GM18868 (cell line): Measurements from ENCODE around the gene BABAM2.
"Not testable (repeated sequence)": the region's sequence is repeated elsewhere in the genome, so short reads cannot be mapped to it uniquely, and the experiment has no call there.

Experiments used
- ATAC-seq: cut with Tn5 transposase; IDR thresholded peaks from one replicate; pipeline ENCODE4 v1.9.1; 2021; ENCODE audit warnings: mild to moderate bottlenecking, moderate library complexity; ENCODE audit not compliant: unreplicated experiment

The BABAM2 gene

GRCh38 chr2:28320009-28320365, 429.5 kb downstream of the BABAM2 start:
- no peak for ATAC-seq

GRCh38 chr2:28320371-28320770, 429.8 kb downstream of the BABAM2 start:
- no peak for ATAC-seq

- no peak for ATAC-seq
Observed at GRCh38 chr2:28321426-28321825, 430.9 kb downstream of the BABAM2 start.

GRCh38 chr2:28322051-28322450, 431.5 kb downstream of the BABAM2 start:
- no peak for ATAC-seq

- ATAC-seq = no peak
Observed at GRCh38 chr2:28322456-28322855, 431.9 kb downstream of the BABAM2 start.

- ATAC-seq = no peak
Observed at GRCh38 chr2:28322981-28323396, 432.5 kb downstream of the BABAM2 start.

- ATAC-seq = no peak
Observed at GRCh38 chr2:28325173-28325566, 434.6 kb downstream of the BABAM2 start.

- ATAC-seq = peak; percentile 86
Observed at GRCh38 chr2:28325567-28326468, 435.3 kb downstream of the BABAM2 start.

- ATAC-seq = no peak
Observed at GRCh38 chr2:28326469-28326805, 435.9 kb downstream of the BABAM2 start.

- no peak for ATAC-seq
Observed at GRCh38 chr2:28326881-28327505, 436.5 kb downstream of the BABAM2 start.

- ATAC-seq = no peak
Observed at GRCh38 chr2:28327581-28327955, 437.0 kb downstream of the BABAM2 start.

GRCh38 chr2:28327956-28328922, 437.7 kb downstream of the BABAM2 start:
- ATAC-seq = no peak

GRCh38 chr2:28329184-28329583, 438.7 kb downstream of the BABAM2 start:
- no peak for ATAC-seq

GRCh38 chr2:28330722-28331121, 440.2 kb downstream of the BABAM2 start:
- not testable (repeated sequence) for ATAC-seq

GRCh38 chr2:28331797-28332196, 441.3 kb downstream of the BABAM2 start:
- ATAC-seq = not testable (repeated sequence)

GRCh38 chr2:28332696-28333095, 442.2 kb downstream of the BABAM2 start:
- ATAC-seq = no peak

GRCh38 chr2:28333606-28334526, 443.3 kb downstream of the BABAM2 start:
- ATAC-seq = no peak

- ATAC-seq = no peak
Observed at GRCh38 chr2:28334527-28334894, 444.0 kb downstream of the BABAM2 start.

GRCh38 chr2:28335265-28335664, 444.7 kb downstream of the BABAM2 start:
- ATAC-seq = not testable (repeated sequence)

GRCh38 chr2:28335666-28336065, 445.1 kb downstream of the BABAM2 start:
- no peak for ATAC-seq
